Fibroblast of pulmonary artery (primary cell): ENCODE results near the gene MKI67.
A peak's percentile ranks its signal among the peaks of the same experiment; 100 is the strongest.

Experiments
- DNase-seq: peaks from one replicate; pipeline ENCODE4 v3.0.0-alpha.2; 2010; ENCODE audit warnings: low read depth
- H3K4me3 ChIP-seq: replicated peaks from 2 replicates; pipeline ENCODE4 v1.5.1; 2011; ENCODE audit warnings: low read depth, mild to moderate bottlenecking, control low read depth, low read length, moderate library complexity
- TF ChIP-seq, protein P1 (sequence below): IDR thresholded peaks from 2 replicates; pipeline ENCODE4 v1.5.1; 2011; ENCODE audit warnings: mild to moderate bottlenecking, control low read depth, low read length, inconsistent platforms; ENCODE audit errors: missing control alignments

Gene MKI67

DNA sequence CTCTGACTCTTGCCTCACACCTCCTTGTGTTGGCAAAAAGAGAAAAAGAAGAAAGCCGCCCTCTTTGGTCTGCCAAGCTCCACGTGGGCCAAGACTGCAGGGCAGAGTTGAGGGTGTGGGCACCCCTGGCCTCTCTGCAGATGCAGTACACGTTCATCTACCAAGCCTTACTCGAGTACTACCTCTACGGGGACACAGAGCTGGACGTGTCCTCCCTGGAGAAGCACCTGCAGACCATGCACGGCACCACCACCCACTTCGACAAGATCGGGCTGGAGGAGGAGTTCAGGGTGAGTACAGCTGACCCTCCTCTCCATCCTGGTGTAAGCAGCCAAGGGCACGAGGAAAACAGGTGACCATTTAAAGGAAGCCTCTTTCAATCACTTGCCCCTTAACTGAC is 56.1 kb downstream of the MKI67 start:
- DNase-seq: no peak
- TF ChIP-seq, protein P1, sequence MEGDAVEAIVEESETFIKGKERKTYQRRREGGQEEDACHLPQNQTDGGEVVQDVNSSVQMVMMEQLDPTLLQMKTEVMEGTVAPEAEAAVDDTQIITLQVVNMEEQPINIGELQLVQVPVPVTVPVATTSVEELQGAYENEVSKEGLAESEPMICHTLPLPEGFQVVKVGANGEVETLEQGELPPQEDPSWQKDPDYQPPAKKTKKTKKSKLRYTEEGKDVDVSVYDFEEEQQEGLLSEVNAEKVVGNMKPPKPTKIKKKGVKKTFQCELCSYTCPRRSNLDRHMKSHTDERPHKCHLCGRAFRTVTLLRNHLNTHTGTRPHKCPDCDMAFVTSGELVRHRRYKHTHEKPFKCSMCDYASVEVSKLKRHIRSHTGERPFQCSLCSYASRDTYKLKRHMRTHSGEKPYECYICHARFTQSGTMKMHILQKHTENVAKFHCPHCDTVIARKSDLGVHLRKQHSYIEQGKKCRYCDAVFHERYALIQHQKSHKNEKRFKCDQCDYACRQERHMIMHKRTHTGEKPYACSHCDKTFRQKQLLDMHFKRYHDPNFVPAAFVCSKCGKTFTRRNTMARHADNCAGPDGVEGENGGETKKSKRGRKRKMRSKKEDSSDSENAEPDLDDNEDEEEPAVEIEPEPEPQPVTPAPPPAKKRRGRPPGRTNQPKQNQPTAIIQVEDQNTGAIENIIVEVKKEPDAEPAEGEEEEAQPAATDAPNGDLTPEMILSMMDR: no peak
- H3K4me3 ChIP-seq: no peak overlapping the region

DNA sequence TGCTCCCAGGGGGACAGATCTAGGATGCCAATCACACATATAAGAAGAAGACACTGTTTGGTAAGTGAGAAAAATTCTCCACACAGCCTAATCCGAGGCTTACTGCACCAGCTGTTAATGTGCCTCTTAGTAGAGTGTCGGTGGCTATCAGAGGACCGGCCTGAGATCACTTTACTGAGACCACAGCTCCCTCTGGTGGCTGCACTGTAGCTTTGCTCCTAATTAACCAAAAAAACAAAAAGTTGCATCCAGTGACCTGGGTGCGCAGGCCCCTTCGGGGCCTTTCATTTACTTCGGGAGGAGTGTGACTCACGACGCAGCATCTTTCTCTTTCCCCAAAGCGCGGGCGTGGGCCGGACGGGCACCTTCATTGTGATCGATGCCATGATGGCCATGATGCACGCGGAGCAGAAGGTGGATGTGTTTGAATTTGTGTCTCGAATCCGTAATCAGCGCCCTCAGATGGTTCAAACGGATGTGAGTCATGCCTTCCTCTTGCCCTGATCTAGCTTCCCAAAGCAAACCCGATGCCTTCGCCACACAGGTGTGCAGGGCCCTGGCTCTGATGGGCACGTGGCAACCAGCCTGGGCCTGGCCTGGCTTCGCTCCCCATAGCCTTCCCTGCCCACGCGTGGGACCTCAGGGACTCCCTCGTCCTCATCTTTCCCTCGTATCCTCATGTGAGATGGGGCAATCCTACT is 56.7 kb downstream of the MKI67 start:
- no peak overlapping the region for H3K4me3 ChIP-seq
- TF ChIP-seq, protein P1: peak; percentile 75
- DNase-seq: peak; percentile 86

DNA sequence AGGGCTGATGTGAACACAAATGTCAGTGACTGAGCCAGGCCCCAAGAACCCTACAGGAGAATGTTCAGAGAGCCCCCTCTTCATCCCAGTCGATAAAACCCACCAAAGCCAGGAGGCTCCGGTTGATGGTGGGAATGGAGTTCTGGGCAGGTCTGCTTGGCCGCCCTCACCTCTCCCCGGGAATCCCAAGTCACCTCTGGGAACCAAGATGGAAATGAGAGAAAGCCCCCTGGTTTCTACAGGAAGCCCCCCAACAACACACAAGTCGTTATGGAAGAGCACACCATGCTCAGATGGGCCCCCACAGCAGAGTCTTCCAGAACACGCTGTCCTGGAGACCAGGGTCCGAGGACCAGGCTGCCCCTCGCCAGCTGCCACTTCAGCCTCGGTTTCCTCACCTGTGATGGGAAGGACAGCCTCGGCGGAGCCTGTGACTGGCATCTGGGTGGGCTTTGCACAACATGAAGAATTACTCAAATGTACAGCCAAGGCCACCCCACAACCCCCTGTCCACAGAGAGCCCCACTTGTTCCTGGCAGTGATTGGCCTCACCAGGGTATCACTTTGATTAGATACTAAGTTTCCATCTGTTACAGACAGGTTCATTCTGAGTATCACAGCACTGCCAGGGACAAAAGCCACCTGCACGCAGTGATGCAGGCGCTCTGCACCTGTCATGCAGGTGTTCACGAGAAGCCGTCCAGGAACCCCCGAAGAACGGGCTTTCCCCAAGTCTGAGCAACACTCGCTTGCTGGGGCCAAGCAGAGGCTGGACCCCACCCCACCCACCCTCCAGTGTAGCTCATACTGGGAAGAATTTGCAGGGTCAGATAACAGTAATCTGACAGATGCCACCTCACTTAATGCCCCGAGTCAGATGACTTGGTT is 57.6 kb downstream of the MKI67 start:
- TF ChIP-seq, protein P1: no peak
- no peak overlapping the region for H3K4me3 ChIP-seq
- no peak for DNase-seq

DNA sequence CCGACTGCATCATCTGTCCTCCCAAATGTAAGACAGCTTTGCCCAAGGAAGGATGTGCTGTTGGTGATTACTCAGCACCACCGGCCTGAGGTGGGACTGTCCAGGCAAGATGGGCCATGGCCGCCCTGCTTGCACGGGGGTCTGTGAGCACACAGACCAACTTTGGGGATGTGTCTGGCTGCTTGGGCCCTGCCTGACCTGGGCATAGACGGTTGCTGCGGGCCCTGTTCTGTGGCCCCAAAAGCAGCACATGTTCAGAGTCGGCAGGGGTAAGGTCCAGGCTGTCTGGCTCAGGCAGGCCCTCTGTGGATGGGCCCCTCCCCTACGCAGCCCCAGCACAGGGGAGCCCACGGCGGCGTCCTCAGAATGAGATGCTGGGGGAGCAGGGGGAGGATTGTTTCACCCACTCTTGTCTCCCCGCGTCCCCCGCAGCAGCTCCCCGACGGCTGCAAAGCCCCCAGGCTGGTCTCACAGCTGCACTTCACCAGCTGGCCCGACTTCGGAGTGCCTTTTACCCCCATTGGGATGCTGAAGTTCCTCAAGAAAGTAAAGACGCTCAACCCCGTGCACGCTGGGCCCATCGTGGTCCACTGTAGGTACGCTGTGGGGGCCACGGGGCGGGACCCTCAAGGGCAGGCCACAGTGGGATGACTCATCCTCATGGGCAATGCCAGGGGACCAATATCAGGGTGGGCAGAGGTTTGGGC is 58.4 kb downstream of the MKI67 start:
- TF ChIP-seq, protein P1: no peak
- no peak for DNase-seq
- no peak overlapping the region for H3K4me3 ChIP-seq

- no peak for DNase-seq
- TF ChIP-seq, protein P1: no peak
- no peak overlapping the region for H3K4me3 ChIP-seq
These were observed 59.3 kb downstream of the MKI67 start for GRCh38 chr10:128066870-128067382.

DNA sequence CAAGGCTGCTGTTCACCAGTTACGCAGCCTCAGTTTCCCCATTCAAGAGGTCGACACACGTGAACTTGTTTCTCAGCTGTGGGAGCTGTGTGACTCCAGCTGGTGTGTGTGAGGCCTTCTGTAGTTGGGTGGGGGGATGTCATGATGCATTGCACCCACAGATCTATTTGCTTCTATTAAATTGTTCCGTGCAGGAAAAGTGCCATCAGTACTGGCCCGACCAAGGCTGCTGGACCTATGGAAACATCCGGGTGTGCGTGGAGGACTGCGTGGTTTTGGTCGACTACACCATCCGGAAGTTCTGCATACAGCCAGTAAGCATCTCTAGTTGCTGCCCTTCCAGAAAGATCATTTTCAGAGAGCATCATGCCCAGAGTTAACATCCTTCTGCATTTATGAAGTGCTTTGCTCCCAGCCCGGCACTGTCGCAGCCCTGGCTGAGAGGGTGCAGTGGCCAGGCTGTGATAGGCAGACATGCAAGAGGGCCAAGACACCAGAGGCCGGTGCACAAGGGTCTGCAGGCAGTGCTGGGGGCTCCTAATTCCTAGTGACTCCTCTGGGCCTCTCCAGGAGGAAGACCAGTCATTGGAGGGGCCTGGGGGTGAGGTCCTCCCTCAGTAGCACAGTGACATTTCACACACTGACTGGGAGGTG is 60.2 kb downstream of the MKI67 start:
- TF ChIP-seq, protein P1: no peak

More for the DNA sequence above, 60.2 kb downstream of the MKI67 start:
- DNase-seq: no peak
- H3K4me3 ChIP-seq: no peak overlapping the region
